Psoas muscle (tissue), 8 donors: Measurements from ENCODE around the gene EPC2. TPM values are rescaled to one million over a fixed set of nuclear protein-coding genes. Genes with fewer than 3 reads are reported as not detected.

Source experiments
- ATAC-seq, 4 donors: fragments of 200-7000 bp; cut with Tn5 transposase; one replicate each; pipeline ENCODE4 v1.9.1; 2020; ENCODE audit warnings: moderate library complexity in 3 of 4, mild to moderate bottlenecking in 2 of 4
- DNase-seq, 2 donors: peaks; one replicate each; pipeline ENCODE4 v3.0.0-alpha.2; 2020
- H3K27ac ChIP-seq: fragments of 200-600 bp; one replicate; pipeline ENCODE4 v1.8.0; 2022
- H3K27me3 ChIP-seq, 3 donors: fragments of 200-600 bp in 1 of 3; one replicate each; pipeline versions ENCODE4 v1.6.1 to v1.8.0; 2013 to 2022; ENCODE audit warnings: low read length in 2 of 3, mild to moderate bottlenecking in 2 of 3, moderate library complexity in 1 of 3; ENCODE audit not compliant: insufficient read depth in 3 of 3
- H3K36me3 ChIP-seq, 2 donors: fragments of 200-600 bp in 1 of 2; one replicate each; pipeline versions ENCODE4 v1.6.1 to v1.8.0; 2013 to 2022; ENCODE audit warnings: low read depth in 1 of 2, mild to moderate bottlenecking in 1 of 2, moderate library complexity in 1 of 2; ENCODE audit not compliant: insufficient read depth in 1 of 2
- H3K4me1 ChIP-seq: fragments of 200-600 bp; one replicate; pipeline ENCODE4 v1.8.0; 2022
- H3K4me3 ChIP-seq: fragments of 200-600 bp; one replicate; pipeline ENCODE4 v1.8.0; 2022; ENCODE audit warnings: mild to moderate bottlenecking
- H3K9me3 ChIP-seq: fragments of 200-600 bp; one replicate; pipeline ENCODE4 v1.8.0; 2022
- WGBS, 3 donors: extraction: QIAGEN DNeasy Blood & Tissue Kit; methylation state at CpG; one replicate each; pipeline versions ENCODE4 v1.1.6 to v1.1.7; 2013; 5-methylcytosine and 5-hydroxymethylcytosine counted together
- intact Hi-C, 2 donors: fragments of 100-400 bp; cut with DNase I; formaldehyde crosslinking; loops; one replicate each; pipeline versions ENCODE4 v1.11.0 to v1.14.2; 2022
- polyA plus RNA-seq, 3 donors: library from polyadenylated mRNA; stranded (reverse); fragments of 200-250 nt; gene quantifications; one replicate each; pipeline ENCODE4 v1.2.3, GENCODE V29; 2013
- total RNA-seq, 4 donors: library from RNA; stranded (reverse); fragmentation: NEBNext Ultra II Directional in 2 of 4; extraction: Animal tissue kit (Norgen Biotek cat#: 25700) in 2 of 4; gene quantifications; one replicate each; pipeline versions ENCODE4 v1.2.1 to v1.2.4, GENCODE V29; 2021 to 2023
- TF ChIP-seq, protein P1 (sequence below): fragments of 200-600 bp; IDR thresholded peaks from one replicate; pipeline ENCODE4 v1.8.0; 2022; ENCODE audit warnings: antibody characterized with exemption
- donor health status: healthy with polysubstance abuse.
- donor health status: DM: no; HTN: no; CAD: no; lungs with moderate emphysema.
- donor health status: Bipolar disorder and iron deficiency.
- donor health status: healthy.
- donor health status: DM: yes; HTN: yes; CAD: no.
- donor health status: DM: no; HTN: no; CAD: no.
- donor health status: DM: no; HTN: no; CAD: no.
- donor health status: DM: yes; HTN: yes; CAD: no.

Gene EPC2
- total and polyA plus RNA-seq, 7 donors: 6.3 to 21.4 (median 15.7) TPM

DNA sequence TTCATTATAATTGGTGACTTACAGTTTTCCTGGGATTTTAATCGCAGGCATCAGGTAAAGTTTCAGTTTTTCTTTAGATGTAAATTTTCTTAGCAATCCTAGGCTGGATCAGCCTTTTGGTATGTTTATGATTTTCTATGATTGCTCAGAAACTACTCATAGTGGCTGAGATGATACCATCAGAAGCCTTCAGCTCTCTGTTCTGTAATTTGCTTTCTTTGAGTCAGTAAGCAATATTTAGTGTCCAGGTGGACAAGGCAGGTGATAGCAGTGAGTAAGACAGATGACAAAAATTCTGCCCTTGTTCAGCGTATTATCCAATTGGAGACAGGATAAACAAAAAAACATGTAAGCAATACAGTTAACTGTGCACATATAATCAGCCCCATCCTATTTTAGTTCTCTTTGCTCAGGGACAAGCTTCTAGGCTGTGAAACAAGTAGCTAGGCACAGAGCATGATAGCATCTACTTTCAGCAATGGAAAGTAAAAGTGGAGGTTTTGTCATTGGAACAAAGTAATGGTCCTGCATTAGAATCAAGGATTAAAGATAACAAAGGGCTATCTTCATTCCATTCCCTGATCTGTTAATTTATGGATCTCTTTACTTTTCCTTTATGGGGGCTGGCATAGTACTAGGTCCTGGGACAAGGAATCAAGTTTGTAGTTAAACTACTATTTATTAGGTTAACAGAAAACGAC, 100.8 kb downstream of the EPC2 start:
- Histone ChIP-seq H3K27ac (no peak overlapping the region), H3K4me3 (no peak overlapping the region), H3K4me1 (peaks cover 24% of the 10 kb centered on the region), H3K36me3 (no peaks in the 10 kb centered on the region), H3K27me3 (no peaks in the 10 kb centered on the region), H3K9me3 (no peaks in the 10 kb centered on the region)
- ATAC-seq (no peak), DNase-seq (no peak)
- TF ChIP-seq, protein P1, sequence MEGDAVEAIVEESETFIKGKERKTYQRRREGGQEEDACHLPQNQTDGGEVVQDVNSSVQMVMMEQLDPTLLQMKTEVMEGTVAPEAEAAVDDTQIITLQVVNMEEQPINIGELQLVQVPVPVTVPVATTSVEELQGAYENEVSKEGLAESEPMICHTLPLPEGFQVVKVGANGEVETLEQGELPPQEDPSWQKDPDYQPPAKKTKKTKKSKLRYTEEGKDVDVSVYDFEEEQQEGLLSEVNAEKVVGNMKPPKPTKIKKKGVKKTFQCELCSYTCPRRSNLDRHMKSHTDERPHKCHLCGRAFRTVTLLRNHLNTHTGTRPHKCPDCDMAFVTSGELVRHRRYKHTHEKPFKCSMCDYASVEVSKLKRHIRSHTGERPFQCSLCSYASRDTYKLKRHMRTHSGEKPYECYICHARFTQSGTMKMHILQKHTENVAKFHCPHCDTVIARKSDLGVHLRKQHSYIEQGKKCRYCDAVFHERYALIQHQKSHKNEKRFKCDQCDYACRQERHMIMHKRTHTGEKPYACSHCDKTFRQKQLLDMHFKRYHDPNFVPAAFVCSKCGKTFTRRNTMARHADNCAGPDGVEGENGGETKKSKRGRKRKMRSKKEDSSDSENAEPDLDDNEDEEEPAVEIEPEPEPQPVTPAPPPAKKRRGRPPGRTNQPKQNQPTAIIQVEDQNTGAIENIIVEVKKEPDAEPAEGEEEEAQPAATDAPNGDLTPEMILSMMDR: no peak
- WGBS, 3 donors: 95 to 98% (median 96%) methylated on average over 3 of the region's 3 CpGs
- intact Hi-C loops: no loop called here

DNA sequence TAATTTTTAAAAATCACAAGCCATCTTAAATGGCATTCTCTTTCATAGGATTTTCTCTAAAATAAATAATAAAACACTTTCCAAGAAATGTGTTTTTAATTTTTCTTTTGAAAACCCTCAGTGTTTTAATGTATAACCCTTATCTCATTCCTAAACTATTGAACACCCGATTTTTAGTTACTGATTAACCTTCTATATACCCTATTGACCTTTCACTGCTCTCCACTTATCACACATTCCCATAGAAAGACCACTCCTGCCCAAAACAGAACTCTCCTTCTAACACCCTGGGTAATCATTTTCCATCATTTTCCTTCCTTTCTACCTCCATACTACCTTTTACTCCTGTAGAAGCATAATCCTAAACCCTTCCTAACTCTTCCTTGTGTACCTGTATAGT, 102.4 kb downstream of the EPC2 start:
- Histone ChIP-seq H3K9me3 (no peaks in the 10 kb centered on the region), H3K27ac (no peak overlapping the region), H3K4me3 (no peak overlapping the region), H3K4me1 (peaks cover 13% of the 10 kb centered on the region), H3K27me3 (no peaks in the 10 kb centered on the region), H3K36me3 (no peaks in the 10 kb centered on the region)
- TF ChIP-seq, protein P1: no peak
- 72 to 85% (median 79%) methylated on average over 1 of the region's 1 CpG for WGBS, 3 donors
- ATAC-seq (no peak), DNase-seq (no peak)
- intact Hi-C loops: no loop called here

DNA sequence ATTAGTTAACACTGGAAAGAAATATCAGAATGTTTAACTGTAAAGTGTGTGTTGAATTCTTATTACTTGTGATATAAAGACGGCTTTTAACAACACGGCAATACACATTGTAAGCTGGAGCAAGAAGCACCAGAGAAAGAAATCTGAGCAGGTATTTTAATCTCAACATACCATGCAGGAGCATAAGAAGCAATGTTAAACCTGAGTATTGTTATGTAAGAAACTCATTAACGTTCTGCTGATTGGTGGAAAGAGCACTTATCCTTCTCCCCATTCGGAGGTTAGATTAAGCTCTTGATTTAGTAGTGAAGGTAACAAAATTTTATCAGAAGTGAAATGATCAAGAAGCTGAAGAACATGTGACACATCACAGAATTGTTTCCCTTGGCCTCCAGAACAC, 107.4 kb downstream of the EPC2 start:
- no peaks in the 10 kb centered on the region for H3K27me3 ChIP-seq
- DNase-seq: no peak
- 82 to 90% (median 85%) methylated on average over 4 of the region's 4 CpGs for WGBS, 3 donors
- intact Hi-C loops: no loop called here
- TF ChIP-seq, protein P1: no peak
- H3K27ac ChIP-seq: no peak overlapping the region
- H3K9me3 ChIP-seq: no peaks in the 10 kb centered on the region
- peaks cover 0 to 9% of the 10 kb centered on the region in 2 donors for H3K36me3 ChIP-seq
- no peak overlapping the region for H3K4me3 ChIP-seq
- H3K4me1 ChIP-seq: peaks cover 3% of the 10 kb centered on the region
- no peak for ATAC-seq

DNA sequence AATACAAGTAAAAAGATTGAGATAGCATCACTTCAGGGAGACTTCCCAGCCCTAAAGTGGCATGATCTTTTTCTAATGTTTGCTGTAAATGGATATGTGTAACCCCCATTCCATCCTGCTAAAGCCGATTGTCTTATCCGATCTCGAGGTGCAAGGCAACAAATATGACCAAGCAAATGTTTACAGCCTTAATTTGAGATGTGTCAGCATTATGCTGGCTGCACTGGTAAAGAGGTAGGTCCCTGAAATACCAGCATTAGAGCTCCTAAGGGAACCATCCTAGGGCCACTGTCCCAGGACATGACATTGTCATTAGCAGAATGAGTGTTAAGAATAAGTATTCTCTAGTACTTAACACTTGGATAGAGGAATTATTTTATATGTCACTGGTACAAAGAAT, 108.4 kb downstream of the EPC2 start:
- 94 to 95% (median 94%) methylated on average over 3 of the region's 3 CpGs for WGBS, 3 donors
- peaks cover 0 to 9% of the 10 kb centered on the region in 2 donors for H3K36me3 ChIP-seq
- ATAC-seq (no peak), DNase-seq (no peak)
- H3K4me3 ChIP-seq: no peak overlapping the region
- no peaks in the 10 kb centered on the region for H3K9me3 ChIP-seq
- TF ChIP-seq, protein P1: no peak
- intact Hi-C loops: no loop called here
- H3K27me3 ChIP-seq: no peaks in the 10 kb centered on the region
- no peak overlapping the region for H3K27ac ChIP-seq
- peaks cover 3% of the 10 kb centered on the region for H3K4me1 ChIP-seq

DNA sequence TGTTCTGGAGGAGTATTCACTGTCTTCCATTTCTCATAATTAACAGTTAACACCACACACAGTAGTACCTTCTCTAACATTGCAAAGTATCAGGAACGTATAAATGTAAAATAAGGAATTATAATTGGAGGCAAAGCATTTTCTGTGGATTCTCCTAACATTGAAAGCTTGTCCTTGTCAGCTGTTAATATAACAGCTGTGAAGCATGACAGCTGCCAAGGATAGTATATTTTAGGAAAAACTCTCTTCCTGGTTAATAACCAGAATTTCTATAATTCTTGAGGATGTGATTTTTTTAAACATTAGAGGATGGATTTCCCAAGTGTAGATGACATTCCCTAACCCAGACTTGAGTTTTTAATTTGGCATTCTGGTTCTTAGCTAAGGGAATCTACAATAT, 110.3 kb downstream of the EPC2 start:
- H3K4me1 ChIP-seq: no peaks in the 10 kb centered on the region
- H3K36me3 ChIP-seq: peaks cover 0 to 9% of the 10 kb centered on the region in 2 donors
- H3K27me3 ChIP-seq: no peaks in the 10 kb centered on the region
- H3K27ac ChIP-seq: no peak overlapping the region
- no peak for ATAC-seq
- H3K9me3 ChIP-seq: no peaks in the 10 kb centered on the region
- no peak overlapping the region for H3K4me3 ChIP-seq
- intact Hi-C loops: no loop called here
- 52 to 54% (median 53%) methylated on average over 1 of the region's 1 CpG for WGBS, 3 donors
- TF ChIP-seq, protein P1: no peak
- no peak for DNase-seq
